Central memory CD8-positive, alpha-beta T cell (primary cell): ENCODE measurements around the gene ERG28.
"Not testable (repeated sequence)": the region's sequence is repeated elsewhere in the genome, so short reads cannot be mapped to it uniquely, and the experiment has no call there.

Source experiments
- ATAC-seq: fragments of 150-1000 bp; cut with Tn5 transposase; replicated peaks from 2 replicates; pipeline ENCODE4 v1.10.0; 2022; ENCODE audit warnings: mild to moderate bottlenecking, moderate FRiP score, moderate number of reproducible peaks; ENCODE audit not compliant: poor library complexity, severe bottlenecking; ENCODE audit errors: extremely low read depth
- DNase-seq, 2 donors: peaks; one replicate each; pipeline ENCODE4 v3.0.0; 2021; ENCODE audit warnings: low spot score in 2 of 2
- H3K27ac Mint-ChIP-seq: one replicate; pipeline ENCODE4 v1.8.0; 2022; ENCODE audit warnings: low read depth, mild to moderate bottlenecking, moderate library complexity, mixed read lengths
- H3K27me3 Mint-ChIP-seq: one replicate; pipeline ENCODE4 v1.8.0; 2022; ENCODE audit warnings: mixed read lengths
- H3K36me3 Mint-ChIP-seq: one replicate; pipeline ENCODE4 v1.8.0; 2022; ENCODE audit warnings: mild to moderate bottlenecking, moderate library complexity, mixed read lengths; ENCODE audit not compliant: insufficient read depth
- H3K4me1 Mint-ChIP-seq: one replicate; pipeline ENCODE4 v1.8.0; 2022; ENCODE audit warnings: mixed read lengths
- H3K4me3 Mint-ChIP-seq: one replicate; pipeline ENCODE4 v1.8.0; 2022; ENCODE audit warnings: mild to moderate bottlenecking, moderate library complexity, mixed read lengths
- H3K9me3 Mint-ChIP-seq: one replicate; pipeline ENCODE4 v1.8.0; 2022; ENCODE audit warnings: mixed read lengths

The ERG28 gene

GRCh38 chr14:75609606-75610475 lies 50.8 kb downstream of the ERG28 start:
- ATAC-seq (no peak), DNase-seq (no peak)
- H3K36me3 Mint-ChIP-seq: peaks cover 2% of the 10 kb centered on the region
- H3K4me3 Mint-ChIP-seq: no peak overlapping the region
- H3K27ac Mint-ChIP-seq: no peak overlapping the region
- H3K4me1 Mint-ChIP-seq: no peaks in the 10 kb centered on the region
- H3K27me3 Mint-ChIP-seq: no peaks in the 10 kb centered on the region
- H3K9me3 Mint-ChIP-seq: no peaks in the 10 kb centered on the region

GRCh38 chr14:75609116-75609515 lies 51.6 kb downstream of the ERG28 start:
- H3K9me3 Mint-ChIP-seq: no peaks in the 10 kb centered on the region
- no peaks in the 10 kb centered on the region for H3K27me3 Mint-ChIP-seq
- no peak overlapping the region for H3K27ac Mint-ChIP-seq
- H3K4me3 Mint-ChIP-seq: no peak overlapping the region
- no peak for DNase-seq
- no peak for ATAC-seq
- H3K36me3 Mint-ChIP-seq: peaks cover 2% of the 10 kb centered on the region
- no peaks in the 10 kb centered on the region for H3K4me1 Mint-ChIP-seq

- no peak overlapping the region for H3K27ac Mint-ChIP-seq
- H3K4me3 Mint-ChIP-seq: no peak overlapping the region
- H3K27me3 Mint-ChIP-seq: no peaks in the 10 kb centered on the region
- DNase-seq (no peak), ATAC-seq (no peak)
- H3K4me1 Mint-ChIP-seq: no peaks in the 10 kb centered on the region
- H3K36me3 Mint-ChIP-seq: peaks cover 2% of the 10 kb centered on the region
- H3K9me3 Mint-ChIP-seq: no peaks in the 10 kb centered on the region
Measured at GRCh38 chr14:75607842-75608640, 52.6 kb downstream of the ERG28 start.

GRCh38 chr14:75607044-75607443 lies 53.6 kb downstream of the ERG28 start:
- H3K27ac Mint-ChIP-seq: no peak overlapping the region
- no peaks in the 10 kb centered on the region for H3K27me3 Mint-ChIP-seq
- H3K4me1 Mint-ChIP-seq: no peaks in the 10 kb centered on the region
- H3K9me3 Mint-ChIP-seq: no peaks in the 10 kb centered on the region
- ATAC-seq (no peak), DNase-seq (no peak)
- H3K36me3 Mint-ChIP-seq: peaks cover 2% of the 10 kb centered on the region
- no peak overlapping the region for H3K4me3 Mint-ChIP-seq

- Mint-ChIP-seq H3K4me3 (no peak overlapping the region), H3K36me3 (peaks cover 2% of the 10 kb centered on the region), H3K27ac (no peak overlapping the region), H3K9me3 (no peaks in the 10 kb centered on the region), H3K27me3 (no peaks in the 10 kb centered on the region), H3K4me1 (no peaks in the 10 kb centered on the region)
- no peak for ATAC-seq
- DNase-seq: no peak
Measured at GRCh38 chr14:75605916-75606315, 54.8 kb downstream of the ERG28 start.

- Mint-ChIP-seq H3K4me3 (no peak overlapping the region), H3K27me3 (no peaks in the 10 kb centered on the region), H3K27ac (no peak overlapping the region), H3K9me3 (no peaks in the 10 kb centered on the region), H3K4me1 (no peaks in the 10 kb centered on the region), H3K36me3 (no peaks in the 10 kb centered on the region)
- ATAC-seq: no peak
- no peak for DNase-seq
Measured at GRCh38 chr14:75604979-75605851, 55.5 kb downstream of the ERG28 start.

- Mint-ChIP-seq H3K36me3 (no peaks in the 10 kb centered on the region), H3K27ac (peak overlapping the region; percentile 22), H3K4me3 (no peak overlapping the region), H3K4me1 (no peaks in the 10 kb centered on the region), H3K9me3 (no peaks in the 10 kb centered on the region), H3K27me3 (no peaks in the 10 kb centered on the region)
- DNase-seq (no peak), ATAC-seq (no peak)
Measured at GRCh38 chr14:75602503-75602902, 58.2 kb downstream of the ERG28 start.

GRCh38 chr14:75601061-75601460 lies 59.6 kb downstream of the ERG28 start:
- not testable (repeated sequence) for H3K36me3 Mint-ChIP-seq, H3K4me3 Mint-ChIP-seq, ATAC-seq

GRCh38 chr14:75600100-75600499 lies 60.6 kb downstream of the ERG28 start:
- not testable (repeated sequence) for H3K36me3 Mint-ChIP-seq, H3K4me3 Mint-ChIP-seq, H3K4me1 Mint-ChIP-seq, H3K27me3 Mint-ChIP-seq, ATAC-seq, H3K9me3 Mint-ChIP-seq, H3K27ac Mint-ChIP-seq, DNase-seq

More at GRCh38 chr14:75601061-75601460, 59.6 kb downstream of the ERG28 start:
- H3K9me3 Mint-ChIP-seq, DNase-seq, H3K4me1 Mint-ChIP-seq, H3K27ac Mint-ChIP-seq, H3K27me3 Mint-ChIP-seq: not testable (repeated sequence)
